HG02798 (cell line): ENCODE data around the gene MLYCD.

ENCODE experiments used
- ATAC-seq: cut with Tn5 transposase; IDR thresholded peaks from one replicate; pipeline ENCODE4 v1.9.1; 2021; ENCODE audit warnings: mild to moderate bottlenecking; ENCODE audit not compliant: unreplicated experiment, poor library complexity

MLYCD gene

DNA sequence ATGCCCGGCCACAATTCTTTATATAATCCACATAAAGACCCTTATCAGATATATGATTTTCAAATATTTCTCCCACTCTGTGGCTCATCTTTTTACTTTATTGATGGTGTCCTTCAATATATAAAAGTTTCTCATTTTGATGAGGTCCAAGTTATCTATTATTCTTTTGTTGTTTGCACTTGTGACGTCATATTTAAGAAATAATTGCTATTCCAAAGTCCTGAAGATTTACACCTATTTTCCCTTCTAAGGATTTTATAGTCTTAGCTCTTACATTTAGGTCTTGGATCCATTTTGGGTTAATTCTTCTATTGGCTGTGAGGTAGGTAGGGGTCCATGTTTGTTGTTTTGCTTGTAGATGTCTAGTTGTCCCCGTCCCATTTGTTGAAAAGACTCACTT is 3.0 kb upstream of the MLYCD start:
- ATAC-seq, result no peak

DNA sequence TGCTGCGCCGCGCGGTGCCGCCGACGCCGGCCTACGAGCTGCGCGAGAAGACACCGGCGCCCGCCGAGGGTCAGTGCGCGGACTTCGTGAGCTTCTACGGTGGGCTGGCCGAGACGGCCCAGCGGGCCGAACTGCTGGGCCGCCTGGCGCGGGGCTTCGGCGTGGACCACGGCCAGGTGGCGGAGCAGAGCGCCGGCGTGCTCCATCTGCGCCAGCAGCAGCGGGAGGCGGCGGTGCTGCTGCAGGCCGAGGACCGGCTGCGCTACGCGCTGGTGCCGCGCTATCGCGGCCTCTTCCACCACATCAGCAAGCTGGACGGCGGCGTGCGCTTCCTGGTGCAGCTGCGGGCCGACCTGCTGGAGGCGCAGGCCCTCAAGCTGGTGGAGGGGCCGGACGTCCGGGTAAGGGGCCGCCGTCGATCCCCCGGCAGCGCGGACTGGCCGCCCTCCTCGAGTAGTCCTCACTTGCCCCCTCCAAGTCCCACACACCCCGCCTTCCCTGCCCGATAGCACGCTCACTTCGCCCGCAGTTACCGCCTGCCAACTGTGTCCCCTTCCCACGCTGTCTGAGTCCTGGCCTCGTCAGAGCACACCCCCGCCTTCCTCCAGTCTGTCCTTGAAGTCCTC is 470 bp downstream of the MLYCD start:
- peak; percentile 44 for ATAC-seq

DNA sequence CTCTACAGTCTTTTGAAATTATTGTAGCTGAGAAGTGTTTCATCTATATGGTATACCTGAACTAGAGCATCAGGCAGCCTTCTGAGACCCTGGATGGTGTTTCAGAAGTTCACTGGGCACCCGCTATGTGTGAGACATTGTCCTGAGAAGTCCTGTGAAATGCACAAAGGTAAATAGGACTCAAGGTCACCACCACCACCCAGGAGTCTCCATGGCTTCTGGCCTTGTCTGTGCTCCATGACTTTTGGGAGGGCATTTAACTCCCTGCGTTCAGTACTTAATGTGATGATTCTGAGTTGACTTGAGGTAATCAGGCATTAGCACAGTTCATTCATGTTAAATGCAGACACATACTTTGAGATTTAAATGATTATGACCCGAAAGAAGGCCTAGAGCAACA is 1.1 kb downstream of the MLYCD start:
- ATAC-seq, result no peak

DNA sequence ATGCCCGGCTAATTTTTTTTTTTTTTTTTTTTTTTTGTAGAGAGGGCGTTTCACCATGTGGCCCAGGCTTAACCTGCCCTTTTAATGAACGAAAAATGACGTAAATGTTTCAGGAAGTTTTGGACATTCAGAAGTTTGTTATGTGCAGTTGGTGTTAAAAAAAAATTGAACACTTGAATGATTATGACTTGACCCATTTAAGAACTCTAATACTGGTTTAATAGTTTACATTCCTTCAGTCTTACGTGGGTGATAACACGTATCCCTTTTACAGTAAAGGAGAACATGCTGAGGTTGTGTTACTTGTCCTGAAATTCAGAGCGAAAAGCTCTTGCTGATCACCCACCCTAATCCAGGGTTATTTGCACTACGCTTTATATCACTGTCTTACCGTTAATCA is 1.7 kb downstream of the MLYCD start:
- ATAC-seq, result no peak

DNA sequence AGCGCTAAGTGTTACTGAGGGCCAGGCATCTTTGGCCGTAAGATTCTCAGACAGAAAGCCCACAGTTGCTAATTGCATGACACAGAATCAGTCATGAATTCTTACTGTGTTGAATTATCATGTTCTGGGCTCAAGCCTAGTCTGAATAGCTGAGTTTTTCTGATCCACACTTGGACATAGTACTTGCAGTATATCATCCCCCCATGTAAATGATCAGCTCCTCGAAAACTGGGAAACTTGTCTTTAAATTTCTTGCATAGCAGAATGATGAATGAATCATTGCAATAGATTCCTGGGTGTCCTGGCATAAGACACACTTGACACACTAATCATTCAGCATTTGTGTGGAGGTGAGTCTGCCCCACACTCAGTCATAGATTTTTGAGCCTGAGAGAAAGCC is 2.2 kb downstream of the MLYCD start:
- no peak for ATAC-seq

DNA sequence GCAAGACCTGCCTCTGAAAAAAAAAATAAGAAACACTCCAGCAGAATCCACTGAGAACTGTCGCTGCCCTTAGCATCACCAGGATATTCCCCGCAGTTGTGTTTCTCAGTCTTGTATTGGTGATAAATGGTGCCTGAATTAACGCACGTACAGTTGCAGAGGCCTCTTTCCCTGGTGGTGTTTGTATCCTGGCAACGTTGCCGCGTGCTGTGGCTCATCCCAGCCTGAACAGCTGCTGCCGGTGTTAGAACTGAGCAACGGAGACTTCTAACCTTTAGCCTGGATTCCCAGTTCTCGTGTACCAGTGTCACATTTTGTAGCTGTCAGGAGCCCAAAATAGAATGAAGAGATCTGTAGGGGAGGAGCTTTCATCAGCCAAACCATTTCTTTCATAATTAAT is 4.8 kb downstream of the MLYCD start:
- no peak for ATAC-seq

DNA sequence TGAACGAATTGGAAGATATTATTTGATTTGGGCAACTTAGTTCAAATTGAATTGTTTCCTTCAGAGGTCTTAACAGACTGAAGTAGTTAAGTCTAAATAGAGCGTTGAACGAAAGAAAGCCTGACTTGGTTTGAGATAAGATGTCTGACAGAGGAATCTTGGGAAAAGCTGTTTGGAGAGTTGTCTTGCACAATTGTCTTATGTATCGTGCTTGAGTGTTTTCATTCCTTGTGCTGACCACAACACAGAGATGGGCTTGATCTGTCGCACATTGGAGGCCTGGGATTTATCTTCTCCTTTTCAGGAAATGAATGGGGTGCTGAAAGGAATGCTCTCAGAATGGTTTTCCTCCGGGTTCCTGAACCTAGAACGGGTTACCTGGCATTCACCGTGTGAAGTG is 7.8 kb downstream of the MLYCD start:
- no peak for ATAC-seq

DNA sequence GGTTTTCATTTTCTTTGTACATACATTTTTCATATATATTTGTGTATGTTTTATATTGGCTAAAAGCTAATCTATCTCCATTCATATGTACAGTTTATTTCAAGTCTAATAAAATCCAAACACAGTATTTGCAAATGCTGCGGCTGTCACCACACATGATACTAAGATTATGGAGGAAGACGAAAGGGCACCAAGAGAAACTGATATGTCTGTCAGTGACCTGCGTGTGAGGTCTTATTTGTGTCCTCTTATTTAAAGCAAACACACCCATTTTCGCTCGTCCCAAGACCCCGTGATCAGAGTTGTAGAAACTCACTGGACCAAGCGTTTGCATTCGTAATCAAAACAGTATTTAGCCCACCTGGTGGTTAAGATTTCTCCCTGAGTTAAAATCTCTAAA is 8.2 kb downstream of the MLYCD start:
- ATAC-seq, result no peak

DNA sequence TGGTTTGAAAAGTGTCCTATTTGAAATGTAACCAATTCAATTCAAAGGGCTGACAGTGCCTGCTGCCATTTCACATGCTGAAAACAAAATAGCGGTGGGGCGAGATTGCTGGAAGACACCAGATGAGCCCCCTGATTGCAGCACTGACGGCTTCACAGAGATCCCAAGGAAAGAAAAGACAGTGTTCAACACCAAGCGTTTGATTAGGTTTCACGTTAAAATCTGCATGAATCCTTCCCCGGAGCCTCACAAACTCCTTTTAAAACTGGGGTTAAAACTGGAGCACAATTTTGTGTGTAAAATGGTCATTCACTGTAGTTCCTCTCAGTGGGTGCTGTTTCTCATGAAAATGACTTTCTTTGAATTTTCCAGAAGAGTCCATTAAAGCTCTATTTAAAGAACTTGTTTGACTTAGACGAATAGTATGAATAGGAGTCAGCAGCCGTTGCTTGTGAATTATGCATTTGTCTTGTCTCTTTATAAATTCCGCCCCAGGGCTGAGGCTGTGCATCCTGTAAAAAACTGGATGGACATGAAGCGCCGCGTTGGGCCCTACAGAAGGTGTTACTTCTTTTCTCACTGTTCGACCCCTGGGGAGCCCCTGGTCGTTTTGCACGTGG is 8.8 kb downstream of the MLYCD start:
- ATAC-seq, result no peak

DNA sequence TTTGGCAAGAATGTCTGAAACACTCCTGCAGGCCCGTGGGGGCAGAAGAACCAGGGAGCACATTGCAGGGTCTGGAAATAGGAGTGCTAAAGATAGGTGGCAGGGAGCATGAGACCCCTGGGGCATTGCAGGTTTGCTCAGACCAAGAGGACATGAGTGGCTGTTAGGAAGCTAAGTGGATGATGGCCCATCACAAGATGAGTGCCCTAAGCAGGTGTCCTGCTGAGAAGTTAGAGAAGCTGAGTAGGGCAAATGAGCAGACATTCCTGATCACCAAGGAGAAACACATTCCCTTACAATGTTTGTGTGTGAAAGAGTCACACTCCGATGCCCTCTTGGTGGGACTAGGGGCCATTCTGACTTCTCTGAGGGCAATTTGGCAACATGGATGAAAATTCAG is 9.9 kb downstream of the MLYCD start:
- no peak for ATAC-seq

DNA sequence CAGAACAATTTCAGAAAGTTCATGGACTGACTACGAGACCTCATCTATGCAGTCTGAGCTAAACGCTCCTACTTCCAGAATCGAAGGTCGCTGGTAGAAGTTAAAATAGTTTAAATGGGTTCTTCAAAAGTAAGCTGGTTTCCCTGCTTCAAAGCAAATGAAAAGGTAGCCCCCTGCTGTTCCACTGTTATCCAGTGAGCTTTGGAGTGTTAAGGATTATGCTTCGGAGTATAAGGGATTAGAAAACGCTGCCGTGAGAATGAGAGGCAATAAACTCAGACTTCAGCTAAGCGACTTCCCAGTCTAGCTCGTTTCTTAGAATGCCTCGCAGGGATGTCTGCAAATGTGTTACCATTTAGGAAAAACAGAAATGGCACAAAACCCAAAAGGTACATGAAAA is 12.4 kb downstream of the MLYCD start:
- ATAC-seq, result no peak

DNA sequence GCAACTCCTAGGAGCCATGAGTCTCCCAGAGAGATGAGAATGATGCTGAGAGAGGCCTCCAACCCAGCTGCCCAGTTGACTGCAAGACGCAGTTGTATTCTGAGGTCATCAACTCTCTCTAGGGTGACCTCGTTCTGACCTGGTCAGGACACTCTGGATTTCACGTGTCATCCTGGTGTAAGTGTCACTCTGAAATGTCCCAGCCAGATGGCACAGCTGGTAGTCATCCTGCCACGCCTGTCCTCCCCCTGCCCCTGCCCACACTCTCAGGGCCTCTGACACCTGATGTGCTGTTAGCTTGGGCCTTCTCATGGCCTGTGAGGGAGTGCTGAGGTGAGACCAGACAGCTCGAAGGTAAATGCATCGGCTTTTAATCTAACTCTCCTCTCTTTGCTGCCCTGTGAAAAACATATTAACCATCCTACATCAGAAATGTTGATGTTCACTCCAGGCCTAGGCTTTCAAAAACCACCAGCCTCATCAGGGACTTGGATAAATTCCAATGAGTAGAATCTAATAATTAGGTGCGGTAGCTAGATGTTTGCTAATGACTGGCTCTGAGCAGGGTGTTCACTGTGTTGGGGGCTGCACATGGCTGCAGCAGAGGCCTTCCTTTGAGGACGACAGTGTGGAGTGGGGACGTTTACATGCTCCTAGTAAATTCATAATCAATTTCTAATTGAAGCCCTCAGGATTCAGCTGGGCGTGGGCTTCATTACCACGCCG is 13.8 kb downstream of the MLYCD start:
- ATAC-seq, result no peak

DNA sequence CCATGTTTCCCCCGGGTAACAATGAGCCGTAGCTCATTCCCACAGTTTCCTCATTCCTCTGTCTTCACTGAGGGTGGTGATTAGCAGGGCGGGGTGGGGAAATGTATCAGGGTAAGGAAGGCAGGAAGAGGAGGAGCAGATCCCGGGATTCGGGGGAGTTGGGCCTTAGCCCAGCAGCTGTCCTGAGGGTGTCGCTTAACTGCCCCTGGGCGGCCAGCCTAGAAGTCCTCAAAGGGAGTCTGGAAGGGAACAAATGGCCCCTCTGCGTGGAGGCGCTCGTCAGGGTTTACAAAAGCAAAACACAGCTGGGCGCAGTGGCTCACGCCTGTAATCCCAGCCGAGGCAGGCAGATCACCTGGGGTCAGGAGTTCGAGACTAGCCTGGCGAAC is 14.3 kb downstream of the MLYCD start:
- ATAC-seq, result no peak

DNA sequence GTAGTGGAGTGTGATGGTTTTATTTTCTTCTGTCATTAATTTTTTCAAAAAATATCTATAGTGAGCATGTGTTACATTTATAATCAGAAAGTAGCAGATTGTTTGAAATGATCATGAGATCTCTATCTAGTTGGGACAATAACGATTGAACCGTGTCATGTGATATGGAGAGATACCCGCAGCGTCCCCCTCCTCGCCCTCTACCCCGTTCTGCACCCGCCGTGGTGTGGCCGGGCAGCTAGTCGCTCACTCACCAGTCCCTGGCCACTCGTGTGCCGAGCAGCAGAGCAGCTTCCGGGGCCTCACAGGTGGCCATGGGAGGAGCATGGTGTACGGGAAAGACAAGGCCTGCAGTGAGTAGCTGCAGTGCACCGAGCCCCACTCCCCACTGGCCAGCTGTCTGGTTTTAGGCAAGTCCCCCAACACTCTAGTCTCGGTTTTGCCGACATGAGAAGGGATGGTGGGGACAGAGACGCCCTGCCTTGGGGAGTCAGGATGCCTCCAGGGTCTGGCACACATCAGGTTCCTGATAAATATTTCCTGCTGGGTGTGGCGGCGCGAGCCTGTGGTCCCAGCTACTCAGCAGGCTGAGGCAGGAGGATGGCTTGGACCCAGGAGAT is 15.3 kb downstream of the MLYCD start:
- no peak for ATAC-seq

DNA sequence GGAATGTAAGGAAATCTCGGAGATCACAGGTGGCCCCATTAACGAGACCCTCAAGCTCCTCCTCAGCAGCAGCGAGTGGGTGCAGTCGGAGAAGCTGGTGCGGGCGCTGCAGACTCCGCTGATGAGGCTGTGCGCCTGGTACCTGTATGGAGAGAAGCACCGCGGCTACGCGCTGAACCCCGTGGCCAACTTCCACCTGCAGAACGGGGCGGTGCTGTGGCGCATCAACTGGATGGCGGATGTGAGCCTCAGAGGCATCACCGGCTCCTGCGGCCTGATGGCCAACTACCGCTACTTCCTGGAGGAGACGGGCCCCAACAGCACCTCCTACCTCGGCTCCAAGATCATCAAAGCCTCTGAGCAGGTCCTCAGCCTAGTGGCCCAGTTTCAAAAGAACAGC is 16.2 kb downstream of the MLYCD start:
- no peak for ATAC-seq

DNA sequence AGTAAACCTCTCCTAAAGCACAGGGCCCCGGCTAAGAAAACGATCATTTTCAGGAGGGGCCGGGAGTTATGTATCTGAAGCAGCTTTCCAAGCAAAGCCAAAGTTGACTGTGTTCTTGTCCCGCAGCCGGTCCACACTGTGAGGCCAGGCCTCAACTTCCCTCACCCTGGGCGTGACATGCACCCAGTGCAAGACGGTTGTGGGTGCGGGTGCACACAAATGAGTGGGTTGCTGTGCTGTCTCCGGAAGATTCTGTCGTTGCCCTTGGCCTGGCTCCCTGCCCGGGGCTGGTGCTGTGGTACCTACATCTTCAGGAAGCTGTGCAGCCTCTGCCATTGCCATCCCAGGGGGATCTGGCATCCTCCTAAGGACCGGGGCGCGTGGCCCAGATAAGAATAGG is 16.6 kb downstream of the MLYCD start:
- ATAC-seq, result no peak

DNA sequence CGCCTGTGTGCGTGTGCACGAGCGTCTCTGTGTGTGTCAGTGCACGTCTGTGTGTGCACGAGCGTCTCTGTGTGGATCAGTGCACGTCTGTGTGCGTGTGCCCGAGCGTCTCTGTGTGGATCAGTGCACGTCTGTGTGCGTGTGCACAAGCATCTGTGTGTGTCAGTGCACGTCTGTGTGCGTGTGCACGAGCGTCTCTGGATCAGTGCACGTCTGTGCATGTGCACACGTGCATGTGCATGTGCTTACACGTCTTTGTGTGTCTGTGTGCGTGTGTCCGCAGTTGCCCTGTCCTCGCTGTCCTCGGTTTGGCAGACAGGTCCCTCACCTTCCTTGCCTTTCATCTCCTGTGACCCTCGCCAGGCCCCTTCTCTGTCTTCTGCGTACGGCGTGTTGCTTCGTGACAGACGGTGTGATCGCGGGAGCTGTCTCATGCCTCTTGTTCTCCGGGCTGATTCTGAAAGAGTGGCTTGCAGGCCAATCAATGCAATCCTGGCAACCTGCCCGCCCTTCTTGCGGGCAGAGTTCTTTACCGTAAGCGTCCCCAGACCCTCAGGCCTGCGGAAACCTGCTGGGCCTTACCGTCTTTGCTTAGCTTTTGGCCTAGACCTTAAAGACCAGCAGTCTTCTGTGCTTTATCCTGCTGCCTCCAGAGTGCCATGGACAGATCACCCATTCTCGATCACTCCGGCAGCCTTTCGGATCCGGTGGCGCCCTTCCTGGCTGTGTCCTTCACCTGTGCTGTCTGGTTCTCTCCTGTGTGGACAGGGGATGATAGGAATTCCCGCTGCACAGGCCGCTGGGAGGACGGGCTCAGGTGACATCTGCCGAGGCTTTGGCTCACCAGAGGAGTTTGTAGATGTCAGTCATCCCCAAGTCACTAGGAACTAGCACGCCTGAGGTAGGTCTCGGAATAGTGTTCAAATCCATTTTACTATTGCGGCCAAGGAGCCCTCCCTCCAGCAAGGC is 18.5 kb downstream of the MLYCD start:
- ATAC-seq, result no peak

DNA sequence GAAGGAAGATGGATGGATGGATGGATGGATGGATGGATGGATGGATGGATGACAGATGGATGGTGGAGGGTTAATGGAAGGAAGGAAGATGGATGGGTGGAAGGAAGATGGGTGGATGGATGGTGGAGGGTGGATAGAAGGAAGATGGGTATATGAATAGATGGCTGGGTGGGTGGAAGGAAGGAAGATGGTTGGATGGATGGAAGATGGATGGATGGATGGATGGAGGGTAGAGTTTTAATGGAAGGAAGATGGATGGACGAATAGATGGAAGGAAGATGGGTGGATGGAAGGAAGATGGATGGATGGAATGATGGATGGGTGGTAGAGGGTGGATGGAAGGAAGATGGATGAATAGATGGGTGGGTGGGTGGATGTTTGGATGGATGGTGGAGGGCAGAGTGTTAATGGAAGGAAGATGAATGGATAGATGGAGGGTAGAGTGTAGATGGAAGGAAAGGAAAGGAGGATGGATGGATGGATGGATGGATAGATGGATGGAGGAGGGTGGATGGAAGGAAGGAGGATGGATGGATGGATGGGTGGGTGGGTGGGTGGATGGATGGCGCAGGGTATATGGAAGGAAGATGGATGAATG is 22.1 kb downstream of the MLYCD start:
- no peak for ATAC-seq

DNA sequence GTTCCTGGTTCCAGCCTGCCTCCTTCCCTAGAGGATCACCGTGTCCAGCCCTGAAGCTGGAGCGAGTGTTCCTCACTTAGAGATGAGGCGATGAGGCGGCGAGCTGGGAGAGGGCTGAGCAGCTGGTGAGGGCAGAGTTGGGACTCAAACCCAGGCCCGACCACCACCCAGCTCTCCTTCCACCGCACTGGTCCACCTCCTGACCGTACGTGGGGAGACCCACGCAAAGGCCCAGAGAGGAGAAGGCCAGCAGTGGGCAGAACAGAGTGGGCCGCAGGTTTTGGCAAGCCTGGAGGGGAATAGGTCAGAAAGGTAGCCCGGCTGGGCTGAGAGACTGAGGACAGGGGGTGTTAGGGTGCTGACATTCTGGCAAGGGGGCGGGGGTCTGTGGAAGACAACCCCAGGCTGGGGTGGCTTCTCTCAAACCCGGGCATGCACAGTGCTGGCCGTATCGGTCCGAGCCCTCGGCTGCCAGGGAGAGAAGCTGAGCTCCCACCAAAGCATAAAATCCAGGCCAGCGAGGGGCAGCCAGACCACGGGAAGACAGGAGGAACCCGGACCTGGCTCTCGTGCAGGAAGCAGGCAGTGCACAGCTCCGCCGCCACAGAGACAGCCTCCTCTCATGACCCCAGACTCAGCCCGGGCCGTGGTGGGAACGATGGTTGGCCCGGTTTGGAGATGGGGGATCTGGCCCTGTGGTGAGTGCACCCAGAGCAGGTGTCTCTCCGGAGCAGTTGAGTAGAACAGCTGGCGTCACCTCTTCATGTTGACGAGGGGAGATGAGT is 24.9 kb downstream of the MLYCD start:
- ATAC-seq, result no peak
